Calu3 (cell line): Measurements from ENCODE around the gene ZNF687. TPM values are rescaled to one million over a fixed set of nuclear protein-coding genes. Genes with fewer than 3 reads are reported as not detected.

Experiments used
- BruUV-seq: library from RNA; stranded (reverse); fragments of 400-500 nt; replicated peaks from 2 replicates; lab custom pipeline; 2021; lab: Mats Ljungman, UMichigan
- CTCF ChIA-PET: fragments of 300-600 bp; sonication (Branson Sonifier 250); formaldehyde crosslinking; loops from one replicate; lab custom pipeline; 2022; ENCODE audit warnings: antibody characterized with exemption; lab: Charles Lee
- DNase-seq: peaks from one replicate; pipeline ENCODE4 v3.0.0; 2022
- H3K27ac Mint-ChIP-seq: one replicate; pipeline ENCODE4 v1.8.0; 2022; ENCODE audit warnings: mixed read lengths; ENCODE audit not compliant: unreplicated experiment
- H3K27me3 Mint-ChIP-seq: one replicate; pipeline ENCODE4 v1.8.0; 2022; ENCODE audit warnings: mixed read lengths; ENCODE audit not compliant: unreplicated experiment
- H3K36me3 Mint-ChIP-seq: one replicate; pipeline ENCODE4 v1.8.0; 2022; ENCODE audit warnings: mild to moderate bottlenecking, moderate library complexity, mixed read lengths; ENCODE audit not compliant: insufficient read depth, unreplicated experiment
- H3K4me1 Mint-ChIP-seq: one replicate; pipeline ENCODE4 v1.8.0; 2022; ENCODE audit warnings: mild to moderate bottlenecking, low read depth, mixed read lengths; ENCODE audit not compliant: unreplicated experiment
- H3K4me3 Mint-ChIP-seq: one replicate; pipeline ENCODE4 v1.8.0; 2022; ENCODE audit warnings: mild to moderate bottlenecking, low read depth, moderate library complexity, mixed read lengths; ENCODE audit not compliant: unreplicated experiment
- H3K9me3 Mint-ChIP-seq: one replicate; pipeline ENCODE4 v1.8.0; 2022; ENCODE audit warnings: low read depth, mixed read lengths; ENCODE audit not compliant: unreplicated experiment
- intact Hi-C: fragments of 100-400 bp; cut with micrococcal nuclease; formaldehyde crosslinking; loops from one replicate; pipeline ENCODE4 v1.10.0; 2022; ENCODE audit not compliant: unreplicated experiment
- total RNA-seq: library from RNA; stranded (reverse); gene quantifications from 2 replicates; pipeline ENCODE4 v1.2.3, GENCODE V29; 2022
- TF ChIP-seq, protein P1 (sequence below): fragments of 200-600 bp; IDR thresholded peaks from one replicate; pipeline ENCODE4 v1.8.0; 2022; ENCODE audit warnings: antibody characterized with exemption; ENCODE audit not compliant: unreplicated experiment

The ZNF687 gene
- total RNA-seq, 1 experiment from 2014 or later, result 42.9 TPM

DNA sequence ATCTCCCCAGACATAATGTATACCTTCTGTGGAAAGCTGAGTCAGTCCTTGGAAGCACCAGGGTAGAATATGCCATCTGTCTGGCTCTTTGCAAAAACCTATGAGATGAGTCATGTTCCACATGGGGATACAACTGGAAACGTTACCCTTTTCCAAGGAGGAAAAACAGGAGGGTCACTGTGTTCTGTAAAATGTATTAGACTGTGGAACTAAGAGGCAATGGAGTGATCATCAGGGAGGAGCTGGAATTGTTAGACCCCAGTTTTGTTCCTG, 43.7 kb upstream of the ZNF687 start:
- intact Hi-C loops, result no loop called here
- Mint-ChIP-seq H3K36me3 (peaks cover 91% of the 10 kb centered on the region), H3K4me3 (no peak overlapping the region), H3K27ac (no peak overlapping the region), H3K9me3 (no peaks in the 10 kb centered on the region), H3K4me1 (no peaks in the 10 kb centered on the region), H3K27me3 (no peaks in the 10 kb centered on the region)
- TF ChIP-seq, protein P1, sequence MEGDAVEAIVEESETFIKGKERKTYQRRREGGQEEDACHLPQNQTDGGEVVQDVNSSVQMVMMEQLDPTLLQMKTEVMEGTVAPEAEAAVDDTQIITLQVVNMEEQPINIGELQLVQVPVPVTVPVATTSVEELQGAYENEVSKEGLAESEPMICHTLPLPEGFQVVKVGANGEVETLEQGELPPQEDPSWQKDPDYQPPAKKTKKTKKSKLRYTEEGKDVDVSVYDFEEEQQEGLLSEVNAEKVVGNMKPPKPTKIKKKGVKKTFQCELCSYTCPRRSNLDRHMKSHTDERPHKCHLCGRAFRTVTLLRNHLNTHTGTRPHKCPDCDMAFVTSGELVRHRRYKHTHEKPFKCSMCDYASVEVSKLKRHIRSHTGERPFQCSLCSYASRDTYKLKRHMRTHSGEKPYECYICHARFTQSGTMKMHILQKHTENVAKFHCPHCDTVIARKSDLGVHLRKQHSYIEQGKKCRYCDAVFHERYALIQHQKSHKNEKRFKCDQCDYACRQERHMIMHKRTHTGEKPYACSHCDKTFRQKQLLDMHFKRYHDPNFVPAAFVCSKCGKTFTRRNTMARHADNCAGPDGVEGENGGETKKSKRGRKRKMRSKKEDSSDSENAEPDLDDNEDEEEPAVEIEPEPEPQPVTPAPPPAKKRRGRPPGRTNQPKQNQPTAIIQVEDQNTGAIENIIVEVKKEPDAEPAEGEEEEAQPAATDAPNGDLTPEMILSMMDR, result no peak
- DNase-seq, result no peak
- BruUV-seq, result no TSS peak
- CTCF ChIA-PET, result no interaction called here

DNA sequence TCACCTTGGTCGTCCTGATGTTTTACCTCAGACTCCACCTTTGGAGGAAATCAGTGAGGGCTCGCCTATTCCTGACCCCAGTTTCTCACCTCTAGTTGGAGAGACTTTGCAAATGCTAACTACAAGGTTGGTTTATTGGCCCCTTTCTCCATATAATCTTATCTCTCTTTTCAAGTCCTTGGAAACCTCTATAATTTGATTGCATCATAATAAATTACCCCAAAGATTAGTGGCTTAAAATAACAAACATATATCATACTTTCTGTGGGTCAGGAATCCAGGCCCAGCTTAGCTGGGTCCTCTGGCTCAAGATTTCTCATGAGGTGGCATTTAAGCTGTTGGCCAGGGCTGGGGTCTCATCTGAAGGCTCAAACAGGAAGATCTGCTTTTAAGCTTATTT, 39.7 kb upstream of the ZNF687 start:
- no peak overlapping the region for H3K27ac Mint-ChIP-seq
- CTCF ChIA-PET, result no interaction called here
- BruUV-seq, result no TSS peak
- no peak for DNase-seq
- peaks cover 93% of the 10 kb centered on the region for H3K36me3 Mint-ChIP-seq
- H3K4me1 Mint-ChIP-seq, result no peaks in the 10 kb centered on the region
- no peak overlapping the region for H3K4me3 Mint-ChIP-seq
- intact Hi-C loops, result no loop called here
- H3K27me3 Mint-ChIP-seq, result no peaks in the 10 kb centered on the region
- TF ChIP-seq, protein P1, result no peak
- H3K9me3 Mint-ChIP-seq, result no peaks in the 10 kb centered on the region

DNA sequence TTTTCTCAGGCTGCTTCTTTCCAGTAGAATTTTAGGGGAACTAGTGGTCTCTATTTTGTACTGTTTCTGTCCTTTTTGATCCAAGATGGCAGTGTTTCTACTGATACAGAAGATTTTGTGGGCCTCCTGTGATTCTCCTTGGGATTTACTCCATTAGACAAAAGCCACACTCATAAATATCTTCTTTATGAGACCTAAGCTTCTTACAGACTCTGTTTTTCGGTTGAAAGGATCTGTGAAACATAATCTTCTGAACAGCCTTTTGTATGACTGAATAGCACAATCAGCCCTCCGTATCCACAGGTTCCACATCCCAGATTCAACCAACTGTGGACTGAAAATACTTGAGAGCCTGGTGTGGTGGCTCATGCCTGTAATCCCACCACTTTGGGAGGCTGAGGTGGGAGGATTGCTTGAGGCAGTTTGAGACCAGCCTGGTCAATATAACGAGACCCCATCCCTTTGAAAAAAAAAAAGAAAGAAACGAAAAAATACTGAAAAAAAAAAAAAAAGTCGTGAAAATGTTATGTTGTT, 38.3 kb upstream of the ZNF687 start:
- Mint-ChIP-seq H3K4me1 (no peaks in the 10 kb centered on the region), H3K36me3 (peaks cover 93% of the 10 kb centered on the region), H3K27ac (no peak overlapping the region), H3K27me3 (no peaks in the 10 kb centered on the region), H3K4me3 (no peak overlapping the region), H3K9me3 (no peaks in the 10 kb centered on the region)
- intact Hi-C loops, result no loop called here
- TF ChIP-seq, protein P1, result no peak
- CTCF ChIA-PET, result interaction anchor here (0.7 kb wide), 1 partner anchor 112 kb away, joined by 4 read pairs; no protein-coding TSS in a partner anchor
- no peak for DNase-seq
- no TSS peak for BruUV-seq

DNA sequence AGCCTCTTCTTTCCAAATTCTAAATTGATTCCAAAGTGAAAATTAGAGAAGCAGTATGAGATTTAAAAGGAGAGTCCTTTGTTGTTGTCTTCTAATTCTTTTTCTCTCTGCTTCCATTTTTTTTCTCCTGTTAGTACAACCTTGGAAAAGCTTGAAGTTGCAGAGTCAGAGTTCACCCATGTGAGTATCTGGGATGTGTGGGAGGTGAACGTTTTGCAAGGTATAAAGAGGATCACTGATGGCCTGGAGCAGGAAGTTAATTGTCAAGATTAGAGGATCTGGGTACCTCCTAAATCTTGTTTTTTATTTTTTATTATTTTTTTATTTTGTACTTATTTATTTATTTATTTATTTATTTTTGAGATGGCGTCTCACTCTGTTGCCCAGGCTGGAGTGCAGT, 35.3 kb upstream of the ZNF687 start:
- CTCF ChIA-PET, result interaction anchor here (0.6 kb wide), 1 partner anchor 247 kb away, joined by 3 read pairs; no protein-coding TSS in a partner anchor
- Mint-ChIP-seq H3K4me1 (no peaks in the 10 kb centered on the region), H3K4me3 (no peak overlapping the region), H3K9me3 (no peaks in the 10 kb centered on the region), H3K27ac (no peak overlapping the region), H3K36me3 (peaks cover 89% of the 10 kb centered on the region), H3K27me3 (no peaks in the 10 kb centered on the region)
- no peak for DNase-seq
- no TSS peak for BruUV-seq
- intact Hi-C loops, result no loop called here
- TF ChIP-seq, protein P1, result no peak
